VCaP (cell line): ENCODE measurements around the gene TAOK3.

Source experiments
- H3K27ac ChIP-seq: fragments of 450-650 bp; 2 replicates; pipeline ENCODE4 v1.5.1; 2017
- TF ChIP-seq, protein P1 (sequence below): fragments of 450-650 bp; conservative IDR thresholded peaks from 2 replicates; pipeline ENCODE4 v1.5.1; 2017; ENCODE audit warnings: mild to moderate bottlenecking, moderate library complexity

TAOK3 gene

DNA sequence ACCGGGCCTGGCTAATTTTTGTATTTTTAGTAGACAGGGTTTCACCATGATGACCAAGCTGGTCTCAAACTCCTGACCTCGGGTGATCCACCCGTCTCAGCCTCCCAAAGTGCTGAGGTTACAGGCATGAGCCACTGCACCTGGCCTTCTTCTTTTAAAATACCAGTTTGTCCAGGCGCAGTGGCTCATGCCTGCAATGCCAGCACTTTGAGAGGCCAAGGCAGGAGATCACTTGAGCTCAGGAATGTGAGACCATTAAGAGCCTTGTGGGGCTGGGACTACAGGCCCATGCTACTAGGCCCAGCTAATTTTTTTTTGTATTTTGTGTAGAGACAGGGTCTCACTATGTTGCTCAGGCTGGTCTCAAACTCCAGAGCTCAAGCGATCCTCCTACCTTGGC is 244.8 kb downstream of the TAOK3 start:
- peak overlapping the region; percentile 81; the same call in 1 of the 2 replicates for H3K27ac ChIP-seq
- TF ChIP-seq, protein P1, sequence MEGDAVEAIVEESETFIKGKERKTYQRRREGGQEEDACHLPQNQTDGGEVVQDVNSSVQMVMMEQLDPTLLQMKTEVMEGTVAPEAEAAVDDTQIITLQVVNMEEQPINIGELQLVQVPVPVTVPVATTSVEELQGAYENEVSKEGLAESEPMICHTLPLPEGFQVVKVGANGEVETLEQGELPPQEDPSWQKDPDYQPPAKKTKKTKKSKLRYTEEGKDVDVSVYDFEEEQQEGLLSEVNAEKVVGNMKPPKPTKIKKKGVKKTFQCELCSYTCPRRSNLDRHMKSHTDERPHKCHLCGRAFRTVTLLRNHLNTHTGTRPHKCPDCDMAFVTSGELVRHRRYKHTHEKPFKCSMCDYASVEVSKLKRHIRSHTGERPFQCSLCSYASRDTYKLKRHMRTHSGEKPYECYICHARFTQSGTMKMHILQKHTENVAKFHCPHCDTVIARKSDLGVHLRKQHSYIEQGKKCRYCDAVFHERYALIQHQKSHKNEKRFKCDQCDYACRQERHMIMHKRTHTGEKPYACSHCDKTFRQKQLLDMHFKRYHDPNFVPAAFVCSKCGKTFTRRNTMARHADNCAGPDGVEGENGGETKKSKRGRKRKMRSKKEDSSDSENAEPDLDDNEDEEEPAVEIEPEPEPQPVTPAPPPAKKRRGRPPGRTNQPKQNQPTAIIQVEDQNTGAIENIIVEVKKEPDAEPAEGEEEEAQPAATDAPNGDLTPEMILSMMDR, result no peak

- TF ChIP-seq, protein P1, result no peak
- peak overlapping the region; percentile 81 for H3K27ac ChIP-seq
Measured at GRCh38 chr12:118126119-118126757, 246.5 kb downstream of the TAOK3 start.

DNA sequence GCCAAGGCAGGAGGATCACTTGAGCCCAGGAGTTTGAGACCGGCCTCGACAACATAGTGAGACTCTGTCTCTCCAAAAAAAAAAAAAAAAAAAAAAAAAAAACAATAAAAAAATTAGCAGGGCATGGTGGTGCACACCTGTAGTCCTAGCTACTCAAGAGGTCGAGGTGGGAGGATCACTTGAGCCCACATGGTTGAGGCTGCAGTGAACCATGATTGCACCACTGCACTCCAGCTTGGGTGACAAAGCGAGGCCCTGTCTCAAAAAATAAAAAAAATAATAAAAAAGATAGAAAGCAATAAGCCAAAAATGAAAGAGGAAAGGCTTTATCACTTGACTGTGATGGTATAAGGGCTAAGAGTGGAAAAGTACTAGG is 247.0 kb downstream of the TAOK3 start:
- TF ChIP-seq, protein P1, result no peak
- peak overlapping the region; percentile 81 for H3K27ac ChIP-seq

GRCh38 chr12:118124333-118124874 is 248.3 kb downstream of the TAOK3 start:
- H3K27ac ChIP-seq, result peak overlapping the region; percentile 81
- TF ChIP-seq, protein P1, result no peak

DNA sequence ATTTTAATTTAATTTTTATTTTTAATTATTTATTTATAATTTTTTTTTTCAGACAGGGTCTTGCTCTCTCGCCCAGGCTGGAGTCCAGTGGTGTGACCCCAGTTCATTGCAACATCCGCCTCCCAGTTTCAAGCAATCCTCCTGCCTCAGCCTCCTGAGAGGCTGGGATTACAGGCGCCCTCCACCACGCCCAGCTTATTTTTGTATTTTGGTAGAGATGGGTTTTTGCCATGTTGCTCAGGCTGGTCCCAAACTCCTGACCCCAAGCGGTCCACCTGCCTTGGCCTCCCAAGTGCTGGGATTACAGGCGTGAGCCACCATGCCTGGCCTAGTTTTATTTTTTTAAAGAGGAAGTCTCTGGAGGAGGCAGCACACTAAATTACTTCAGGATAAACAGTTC is 250.4 kb downstream of the TAOK3 start:
- H3K27ac ChIP-seq, result peak overlapping the region; percentile 81
- TF ChIP-seq, protein P1, result no peak

- H3K27ac ChIP-seq, result peak overlapping the region; percentile 81
- TF ChIP-seq, protein P1, result peak; percentile 88
Measured at GRCh38 chr12:118120579-118121363, 251.9 kb downstream of the TAOK3 start.

GRCh38 chr12:118119449-118119879 is 253.2 kb downstream of the TAOK3 start:
- TF ChIP-seq, protein P1, result no peak
- H3K27ac ChIP-seq, result peak overlapping the region; percentile 81
